Cardiac muscle cell (in vitro differentiated cells and primary cell): ENCODE measurements around the gene EXOC6B. TPM values are rescaled to one million over a fixed set of nuclear protein-coding genes. Genes with fewer than 3 reads are reported as not detected.

ENCODE experiments used
- DNase-seq, 2 donors: peaks; one replicate each; pipeline versions ENCODE4 v3.0.0 to v3.0.0-alpha.2; 2010 to 2017; ENCODE audit warnings: low read depth in 1 of 2, low spot score in 1 of 2
- H3K27ac ChIP-seq: fragments of 200-600 bp; sonication (generic); 2 replicates; pipeline ENCODE4 v1.5.1; 2016
- H3K27me3 ChIP-seq: fragments of 200-600 bp; sonication (generic); 2 replicates; pipeline ENCODE4 v1.6.0; 2016; ENCODE audit warnings: control low read depth
- H3K36me3 ChIP-seq: fragments of 200-600 bp; sonication (generic); 2 replicates; pipeline ENCODE4 v1.5.1; 2016; ENCODE audit warnings: control low read depth
- H3K4me1 ChIP-seq: fragments of 200-600 bp; sonication (generic); 2 replicates; pipeline ENCODE4 v1.8.1; 2017; ENCODE audit warnings: low read depth, mild to moderate bottlenecking, mixed run types
- H3K4me3 ChIP-seq: fragments of 200-600 bp; sonication (generic); 2 replicates; pipeline ENCODE4 v1.5.1; 2016; ENCODE audit warnings: mild to moderate bottlenecking
- H3K9me3 ChIP-seq: fragments of 200-600 bp; sonication (generic); 2 replicates; pipeline ENCODE4 v1.5.1; 2017; ENCODE audit warnings: low read depth, mild to moderate bottlenecking, control low read depth
- CTCF ChIP-seq: IDR thresholded peaks from 2 replicates; pipeline ENCODE4 v1.5.1; 2012; ENCODE audit warnings: low read depth, mild to moderate bottlenecking, low read length
- polyA plus RNA-seq: library from polyadenylated mRNA; unstranded; fragments of >200 nt; fragmentation: Nextera tagmentation; extraction: Ambion mirVana; gene quantifications from 2 replicates; pipeline ENCODE4 v1.2.1, GENCODE V29; 2016
- total RNA-seq: library from RNA; depleted of rRNA; stranded (reverse); fragments of >200 nt; gene quantifications from 2 replicates; pipeline ENCODE4 v1.2.3, GENCODE V29; 2016

EXOC6B gene
- total and polyA plus RNA-seq, 2 experiments from 2014 or later, result 21.7 to 23.9 TPM

GRCh38 chr2:72778410-72778809 is 47.4 kb downstream of the EXOC6B start:
- Histone ChIP-seq H3K4me3 (no peak overlapping the region), H3K27me3 (no peaks in the 10 kb centered on the region), H3K9me3 (no peaks in the 10 kb centered on the region), H3K4me1 (peaks cover 24% of the 10 kb centered on the region), H3K27ac (no peak overlapping the region), H3K36me3 (no peaks in the 10 kb centered on the region)
- peak in 1 of 2 donors; percentile 71 for DNase-seq
- TF ChIP-seq CTCF, result no peak

- Histone ChIP-seq H3K36me3 (no peaks in the 10 kb centered on the region), H3K4me1 (no peaks in the 10 kb centered on the region), H3K27me3 (no peaks in the 10 kb centered on the region), H3K27ac (no peak overlapping the region), H3K9me3 (no peaks in the 10 kb centered on the region), H3K4me3 (no peak overlapping the region)
- peak; percentile 83 for DNase-seq
- TF ChIP-seq CTCF, result peak; percentile 79
Measured at GRCh38 chr2:72770879-72771461, 54.9 kb downstream of the EXOC6B start.

GRCh38 chr2:72765997-72766609 is 59.7 kb downstream of the EXOC6B start:
- Histone ChIP-seq H3K4me3 (no peak overlapping the region), H3K4me1 (no peaks in the 10 kb centered on the region), H3K27ac (no peak overlapping the region), H3K27me3 (no peaks in the 10 kb centered on the region), H3K9me3 (no peaks in the 10 kb centered on the region), H3K36me3 (no peaks in the 10 kb centered on the region)
- DNase-seq, result no peak
- no peak for TF ChIP-seq CTCF

GRCh38 chr2:72762276-72762675 is 63.6 kb downstream of the EXOC6B start:
- H3K27ac ChIP-seq, result no peak overlapping the region
- no peaks in the 10 kb centered on the region for H3K27me3 ChIP-seq
- H3K9me3 ChIP-seq, result no peaks in the 10 kb centered on the region
- no peak for TF ChIP-seq CTCF
- no peak overlapping the region for H3K4me3 ChIP-seq
- no peak for DNase-seq
- H3K36me3 ChIP-seq, result no peaks in the 10 kb centered on the region
- H3K4me1 ChIP-seq, result peaks cover 22% of the 10 kb centered on the region

GRCh38 chr2:72759755-72760154 is 66.1 kb downstream of the EXOC6B start:
- H3K4me1 ChIP-seq, result peaks cover 45% of the 10 kb centered on the region
- no peaks in the 10 kb centered on the region for H3K36me3 ChIP-seq
- no peaks in the 10 kb centered on the region for H3K9me3 ChIP-seq
- H3K27ac ChIP-seq, result peak overlapping the region; percentile 73
- H3K27me3 ChIP-seq, result no peaks in the 10 kb centered on the region
- H3K4me3 ChIP-seq, result no peak overlapping the region
- no peak for TF ChIP-seq CTCF
- DNase-seq, result no peak
